C4-2B (cell line): ENCODE measurements around the gene B4GALT1.

Experiments
- ZFX ChIP-seq: fragments of 450-650 bp; IDR thresholded peaks from 2 replicates; pipeline ENCODE4 v1.6.1; 2017
- TF ChIP-seq, protein P1 (sequence below): fragments of 450-650 bp; conservative IDR thresholded peaks from 2 replicates; pipeline ENCODE4 v1.5.1; 2017; ENCODE audit warnings: mild to moderate bottlenecking

DNA sequence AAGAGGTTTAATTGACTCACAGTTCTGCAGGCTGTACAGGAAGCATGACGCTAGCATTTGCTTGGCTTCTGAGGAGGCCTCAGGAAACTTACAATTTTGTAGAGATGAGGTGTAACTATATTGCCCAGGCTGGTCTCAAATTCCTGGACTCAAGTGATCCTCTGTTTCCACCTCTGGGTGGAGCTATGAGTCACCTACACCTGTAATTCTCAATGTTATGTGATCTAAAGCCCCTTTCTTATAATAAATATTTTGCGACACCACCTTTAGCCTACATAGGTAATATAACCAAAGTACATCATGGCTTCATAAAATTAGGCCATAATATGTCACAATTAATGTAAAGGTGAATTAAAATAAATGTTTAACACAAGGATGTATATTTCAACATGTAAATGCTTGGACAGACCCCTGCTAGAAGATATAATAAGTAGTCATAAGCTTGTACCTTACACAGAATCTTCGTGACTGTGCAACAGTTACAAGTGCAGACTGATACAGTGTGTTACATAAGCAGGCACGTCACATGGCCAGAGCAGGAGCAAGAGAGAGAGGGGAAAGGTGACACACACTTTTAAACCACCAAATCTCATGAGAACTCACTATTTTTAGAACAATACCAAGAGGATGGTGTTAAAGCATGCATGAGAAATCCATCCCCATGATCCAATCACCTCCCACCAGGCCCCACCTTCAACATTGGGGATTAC, 43.0 kb upstream of the B4GALT1 start:
- TF ChIP-seq, protein P1, sequence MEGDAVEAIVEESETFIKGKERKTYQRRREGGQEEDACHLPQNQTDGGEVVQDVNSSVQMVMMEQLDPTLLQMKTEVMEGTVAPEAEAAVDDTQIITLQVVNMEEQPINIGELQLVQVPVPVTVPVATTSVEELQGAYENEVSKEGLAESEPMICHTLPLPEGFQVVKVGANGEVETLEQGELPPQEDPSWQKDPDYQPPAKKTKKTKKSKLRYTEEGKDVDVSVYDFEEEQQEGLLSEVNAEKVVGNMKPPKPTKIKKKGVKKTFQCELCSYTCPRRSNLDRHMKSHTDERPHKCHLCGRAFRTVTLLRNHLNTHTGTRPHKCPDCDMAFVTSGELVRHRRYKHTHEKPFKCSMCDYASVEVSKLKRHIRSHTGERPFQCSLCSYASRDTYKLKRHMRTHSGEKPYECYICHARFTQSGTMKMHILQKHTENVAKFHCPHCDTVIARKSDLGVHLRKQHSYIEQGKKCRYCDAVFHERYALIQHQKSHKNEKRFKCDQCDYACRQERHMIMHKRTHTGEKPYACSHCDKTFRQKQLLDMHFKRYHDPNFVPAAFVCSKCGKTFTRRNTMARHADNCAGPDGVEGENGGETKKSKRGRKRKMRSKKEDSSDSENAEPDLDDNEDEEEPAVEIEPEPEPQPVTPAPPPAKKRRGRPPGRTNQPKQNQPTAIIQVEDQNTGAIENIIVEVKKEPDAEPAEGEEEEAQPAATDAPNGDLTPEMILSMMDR, result no peak
- TF ChIP-seq ZFX, result no peak
